Measurements from ENCODE around the gene XYLT1.
"Not testable (repeated sequence)": the region's sequence is repeated elsewhere in the genome, so short reads cannot be mapped to it uniquely, and the experiment has no call there.

Gene XYLT1

DNA sequence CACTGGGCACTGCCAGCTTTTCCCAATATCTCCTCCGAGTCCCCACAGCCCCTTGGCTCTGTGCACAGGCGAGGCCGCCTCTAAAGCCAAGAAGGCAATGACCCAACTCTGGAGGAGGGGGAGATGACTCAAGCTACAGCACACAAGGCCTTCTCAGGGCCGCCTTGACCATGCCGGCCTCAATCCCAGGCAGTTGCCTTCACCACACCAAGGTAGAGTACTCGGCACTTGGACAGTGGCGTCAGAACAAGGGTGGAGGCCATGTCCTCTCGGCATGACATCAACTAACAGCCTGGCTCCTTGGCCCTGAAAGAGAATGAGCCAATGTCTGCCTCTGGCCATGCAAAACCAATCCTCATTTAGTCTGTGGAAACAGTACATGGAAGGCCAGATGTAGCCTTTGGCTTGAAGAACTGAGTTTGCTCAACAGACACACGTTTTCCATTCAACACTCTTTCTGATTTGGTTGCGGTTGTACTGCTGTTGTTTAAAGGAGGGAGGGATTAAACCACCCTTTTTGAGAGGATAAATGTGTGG, 139.6 kb downstream of the XYLT1 start:
- no peak for DNase-seq

- DNase-seq = no peak
Observed at GRCh38 chr16:17330044-17330443, 140.7 kb downstream of the XYLT1 start.

DNA sequence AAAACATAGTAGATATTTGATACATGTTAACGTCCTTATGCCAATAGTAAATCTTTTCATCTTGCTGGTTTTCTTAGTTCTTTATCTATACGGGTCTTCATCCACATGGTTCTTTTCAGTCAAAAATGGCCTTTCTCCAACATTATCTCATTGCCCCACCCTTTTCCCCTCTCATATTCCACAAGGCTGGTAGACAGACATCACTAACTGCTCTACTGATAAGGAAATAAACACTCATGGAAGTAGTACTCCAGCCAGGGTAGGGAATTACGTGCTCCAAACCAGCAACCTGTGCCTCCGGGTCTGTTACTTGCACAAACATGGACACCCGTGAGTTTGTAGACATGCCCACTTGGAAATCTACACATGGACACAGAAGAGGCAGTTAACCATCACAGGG, 141.4 kb downstream of the XYLT1 start:
- no peak for DNase-seq

GRCh38 chr16:17328932-17329331, 141.8 kb downstream of the XYLT1 start:
- no peak for DNase-seq

GRCh38 chr16:17327664-17328335, 143.0 kb downstream of the XYLT1 start:
- DNase-seq = no peak

DNA sequence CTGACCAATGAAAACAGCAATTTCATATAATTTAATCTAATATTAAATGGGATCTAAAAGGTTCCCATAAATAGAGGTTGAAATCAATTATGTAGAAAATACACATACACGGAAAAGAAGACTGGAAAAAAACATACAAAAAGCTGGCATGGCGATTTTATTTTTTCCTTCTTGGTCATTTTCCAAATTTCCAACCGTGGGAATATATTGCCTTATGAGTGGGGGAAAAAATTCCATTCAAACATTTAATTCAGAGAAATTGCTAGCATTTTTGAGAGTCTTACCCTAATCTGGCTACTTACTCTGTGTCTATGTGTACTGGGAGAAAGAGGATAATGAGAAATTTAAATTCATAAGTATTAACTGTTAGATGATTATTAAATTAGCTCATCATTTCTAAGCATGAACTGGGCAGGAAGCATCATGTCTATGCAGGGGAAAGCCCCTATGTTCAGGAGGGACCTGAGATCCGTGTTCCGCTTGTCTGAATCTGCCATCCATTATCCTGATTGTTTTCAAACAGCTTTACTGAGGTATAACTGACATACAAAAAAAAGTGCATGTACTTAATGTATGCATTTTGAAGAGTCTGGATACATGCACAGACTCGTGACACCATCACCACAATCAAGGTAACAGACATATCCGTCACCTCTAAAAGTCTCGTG, 145.2 kb downstream of the XYLT1 start:
- no peak for DNase-seq

- DNase-seq = no peak
Observed at GRCh38 chr16:17324451-17324850, 146.3 kb downstream of the XYLT1 start.

DNA sequence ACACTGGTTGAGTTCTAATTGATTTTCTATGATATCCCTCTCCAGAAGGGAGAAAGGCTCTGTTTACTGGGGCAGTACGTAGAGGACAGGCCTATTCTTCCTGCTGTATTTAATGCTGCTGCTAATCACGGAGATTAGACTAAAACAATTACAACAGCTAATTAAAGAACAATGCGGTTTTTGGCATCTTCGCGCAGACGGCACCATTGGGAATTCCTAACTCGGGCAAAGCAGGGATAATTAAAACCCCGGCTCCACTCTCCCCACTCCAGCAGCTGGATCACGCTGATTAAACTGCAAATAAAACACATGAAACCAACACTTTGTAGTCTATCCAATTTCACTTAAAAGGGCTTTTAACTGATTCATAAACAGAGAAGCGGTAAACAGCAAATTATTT, 147.6 kb downstream of the XYLT1 start:
- no peak for DNase-seq

GRCh38 chr16:17321824-17322223, 148.9 kb downstream of the XYLT1 start:
- no peak for DNase-seq

GRCh38 chr16:17320009-17320408, 150.8 kb downstream of the XYLT1 start:
- no peak for DNase-seq

- DNase-seq = no peak
Observed at GRCh38 chr16:17318238-17318637, 152.5 kb downstream of the XYLT1 start.

- DNase-seq = no peak
Observed at GRCh38 chr16:17316005-17316404, 154.8 kb downstream of the XYLT1 start.

DNA sequence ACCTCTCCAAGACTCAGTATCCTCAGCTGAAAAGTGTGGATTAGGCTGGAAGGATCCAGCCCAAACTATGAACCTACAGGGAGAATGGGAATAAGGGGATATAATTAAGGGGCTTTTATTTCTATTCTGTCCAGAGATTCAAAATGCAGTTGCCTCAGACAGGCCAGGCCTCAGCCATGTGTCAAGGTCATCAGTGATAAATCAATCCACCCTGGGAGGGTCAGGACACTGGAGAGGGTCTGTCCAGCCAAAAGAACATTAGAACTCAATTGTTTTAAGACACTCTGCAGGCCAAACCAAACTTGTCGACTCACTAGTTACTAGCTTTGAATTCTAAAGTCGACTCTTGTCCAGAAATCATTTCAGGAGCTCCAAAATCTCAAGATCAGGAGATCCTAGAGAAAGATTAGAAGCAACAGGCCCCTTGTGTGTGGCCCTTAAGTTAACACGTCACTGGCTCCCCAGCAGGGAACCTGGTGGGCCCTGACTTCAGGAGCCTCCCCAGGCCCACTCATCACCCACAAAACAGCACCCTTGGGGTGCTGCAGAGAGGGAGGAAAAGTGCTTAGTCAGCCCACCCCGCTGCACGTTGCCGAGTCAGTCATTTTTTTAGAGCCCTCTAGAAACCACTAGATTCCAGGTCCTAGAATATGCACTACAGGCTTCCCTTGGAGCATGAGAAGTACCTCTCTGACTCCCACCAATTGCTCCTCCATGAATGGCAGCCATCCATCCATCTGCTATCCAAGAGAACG, 156.8 kb downstream of the XYLT1 start:
- DNase-seq = no peak

DNA sequence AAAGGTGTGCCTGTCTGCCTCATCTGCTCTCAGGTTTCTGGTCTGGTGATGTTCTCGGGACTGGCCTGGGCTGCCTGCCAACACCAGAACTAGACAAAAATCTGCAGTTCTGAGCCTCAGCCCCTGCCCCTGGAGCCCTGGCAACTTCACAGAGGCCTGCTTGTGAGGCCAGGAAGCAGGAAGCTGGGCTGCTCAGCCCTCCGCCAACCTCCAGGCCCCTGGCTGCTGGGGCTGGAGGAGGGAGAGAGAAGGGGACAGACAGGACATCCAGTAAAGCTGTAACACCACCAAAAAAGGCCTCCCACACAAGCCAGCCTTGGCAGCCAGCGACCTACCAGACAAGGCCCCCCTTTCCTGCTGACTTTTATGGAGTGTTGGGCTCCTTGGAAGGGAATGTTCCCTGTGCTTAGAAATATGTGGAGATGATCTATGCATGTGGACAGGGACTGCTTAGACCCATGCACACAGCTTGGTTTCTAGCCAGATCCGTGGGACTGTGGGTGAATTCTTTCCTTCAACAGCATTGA, 157.6 kb downstream of the XYLT1 start:
- DNase-seq = peak; percentile 63

DNA sequence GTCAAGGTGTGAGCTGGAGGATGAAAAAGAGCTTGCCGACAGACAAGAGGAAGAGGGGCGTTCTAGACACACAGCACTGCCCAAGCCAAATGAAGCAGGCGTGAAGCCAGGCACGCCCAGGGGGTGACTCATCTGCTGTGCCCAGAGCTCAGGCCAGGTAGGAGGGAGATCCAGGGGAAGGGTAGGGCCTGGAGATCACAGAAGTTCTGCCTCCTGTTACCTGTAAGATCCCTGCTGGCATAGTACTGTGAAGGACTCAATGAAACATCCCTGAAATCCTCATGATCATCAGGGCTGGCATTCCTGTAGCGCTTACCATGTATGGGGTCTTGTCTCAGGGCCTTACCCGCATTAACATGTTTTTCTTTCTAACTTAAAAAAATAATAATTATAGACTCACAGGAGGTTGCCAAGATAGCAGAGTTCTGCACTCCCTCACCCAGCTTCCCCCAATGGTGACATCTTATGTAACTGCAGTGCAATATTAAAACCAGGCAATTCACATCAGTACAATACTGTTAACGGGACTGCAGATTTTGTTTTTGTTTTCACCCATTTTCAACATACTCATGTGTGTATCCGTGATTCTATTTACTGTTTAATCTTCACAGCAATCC, 158.6 kb downstream of the XYLT1 start:
- DNase-seq = peak; percentile 61

DNA sequence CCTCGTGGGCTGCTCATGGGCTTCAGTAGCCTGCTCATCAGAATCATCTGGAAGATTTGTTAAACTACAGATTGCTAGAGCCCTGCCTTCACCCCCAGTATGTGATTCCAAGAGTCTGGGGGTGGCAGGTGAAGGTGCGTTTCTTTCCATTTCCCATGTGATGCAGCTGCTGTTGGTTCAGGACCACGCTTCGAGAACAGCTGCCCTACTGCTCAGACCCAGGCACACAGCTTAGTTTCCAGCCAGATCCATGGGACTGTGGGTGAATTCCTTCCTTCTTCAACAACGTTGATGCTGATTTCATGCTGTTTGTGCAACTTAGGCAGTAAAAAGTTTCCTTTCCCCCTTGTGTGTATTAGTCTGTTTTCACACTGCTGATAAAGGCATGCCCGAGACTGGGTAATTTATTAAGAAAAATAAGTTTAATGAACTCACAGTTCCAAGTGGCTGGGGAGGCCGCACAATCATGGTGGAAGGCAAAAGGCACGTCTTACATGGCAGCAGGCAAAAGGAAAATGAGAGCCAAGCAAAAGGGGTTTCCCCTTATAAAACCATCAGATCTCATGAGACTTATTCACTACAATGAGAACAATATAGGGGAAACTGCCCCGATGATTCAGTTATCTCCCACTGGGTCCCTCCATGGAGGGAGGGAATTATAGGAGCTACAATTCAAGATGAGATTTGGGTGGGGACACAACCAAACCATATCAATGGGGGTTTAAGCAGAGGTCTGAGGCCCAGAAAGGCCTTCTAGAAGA, 159.2 kb downstream of the XYLT1 start:
- DNase-seq = no peak

DNA sequence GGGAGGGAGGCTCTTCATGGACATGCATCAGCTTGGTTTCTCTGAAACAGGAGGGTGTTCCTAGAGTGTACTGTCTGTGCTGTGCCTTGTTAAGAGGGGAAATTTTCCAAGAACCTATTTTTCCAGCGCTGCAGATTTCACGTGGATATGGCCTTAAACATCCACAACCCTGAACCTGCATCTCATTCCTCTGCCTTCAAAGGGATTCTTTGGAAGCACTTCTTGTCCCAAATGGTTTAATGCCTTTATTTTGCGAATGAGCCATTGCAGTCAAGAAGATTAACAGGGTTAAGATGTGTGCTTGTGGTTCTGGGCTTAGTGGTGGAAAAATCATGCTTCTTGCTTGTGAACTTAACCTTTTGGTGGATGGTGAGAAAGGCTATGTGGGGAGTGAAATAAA, 161.2 kb downstream of the XYLT1 start:
- no peak for DNase-seq

DNA sequence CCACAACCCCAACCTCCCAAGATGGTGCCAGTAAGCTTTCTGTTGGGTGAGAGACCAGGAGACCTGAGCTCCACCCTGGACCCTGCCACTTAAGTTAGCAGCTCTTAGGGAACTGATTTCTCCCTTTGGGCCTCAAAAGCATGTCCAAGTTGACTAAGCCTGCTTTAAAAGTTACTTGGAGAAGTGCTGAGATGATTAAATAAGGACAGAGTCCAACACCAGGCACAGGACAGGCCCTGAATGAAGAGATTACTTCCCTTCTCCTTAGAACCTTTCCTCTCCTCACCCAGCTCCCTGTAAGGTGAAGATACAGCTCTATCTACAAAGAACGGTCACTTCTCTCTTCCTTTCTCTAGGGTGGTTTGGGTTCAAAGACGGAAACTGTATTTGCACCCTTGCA, 162.6 kb downstream of the XYLT1 start:
- no peak for DNase-seq

DNA sequence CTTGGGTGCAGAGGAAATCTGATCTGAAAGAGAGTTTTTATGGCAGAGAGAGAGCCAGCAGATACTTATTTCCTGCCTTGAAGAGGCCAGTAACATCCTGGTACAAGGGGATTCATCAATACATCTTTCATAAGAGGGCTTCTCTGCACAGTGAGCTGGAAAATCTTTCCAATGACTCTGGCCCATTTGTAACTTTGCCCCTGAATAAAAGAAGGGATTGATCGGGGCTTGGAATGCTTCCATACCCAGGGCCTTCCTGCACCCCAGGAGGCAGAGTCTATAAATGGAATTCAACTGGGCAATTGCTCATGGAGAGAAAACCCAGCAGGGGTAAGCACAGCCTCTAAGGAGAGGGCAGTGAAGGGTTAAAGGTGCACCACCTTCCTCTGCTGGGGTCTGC, 163.3 kb downstream of the XYLT1 start:
- no peak for DNase-seq

- no peak for DNase-seq
Observed at GRCh38 chr16:17306745-17307144, 164.0 kb downstream of the XYLT1 start.

GRCh38 chr16:17306211-17306610, 164.5 kb downstream of the XYLT1 start:
- not testable (repeated sequence) for DNase-seq

- DNase-seq = peak; percentile 58
Observed at GRCh38 chr16:17305694-17306093, 165.1 kb downstream of the XYLT1 start.

All from islet precursor cell (in vitro differentiated cells).